Neural crest cell (in vitro differentiated cells): ENCODE data around the gene GPR52. TPM values are rescaled to one million over a fixed set of nuclear protein-coding genes. Genes with fewer than 3 reads are reported as not detected.

Source experiments
- DNase-seq: peaks from one replicate; pipeline ENCODE4 v3.0.0; 2021; ENCODE audit warnings: low read depth, mixed read lengths, low spot score
- H3K27ac Mint-ChIP-seq: one replicate; pipeline ENCODE4 v1.8.0; 2021; ENCODE audit warnings: mild to moderate bottlenecking, mixed read lengths; ENCODE audit not compliant: unreplicated experiment
- H3K27me3 Mint-ChIP-seq: 2 replicates; pipeline ENCODE4 v1.8.0; 2021; ENCODE audit warnings: low read depth, mild to moderate bottlenecking, mixed read lengths
- H3K36me3 Mint-ChIP-seq: 2 replicates; pipeline ENCODE4 v1.8.0; 2021; ENCODE audit warnings: low read depth, mild to moderate bottlenecking, mixed read lengths
- H3K4me1 Mint-ChIP-seq: 2 replicates; pipeline ENCODE4 v1.8.0; 2021; ENCODE audit warnings: mixed read lengths
- H3K4me3 Mint-ChIP-seq: one replicate; pipeline ENCODE4 v1.8.0; 2021; ENCODE audit warnings: mild to moderate bottlenecking, mixed read lengths
- H3K9me3 Mint-ChIP-seq: 2 replicates; pipeline ENCODE4 v1.8.0; 2021; ENCODE audit warnings: mixed read lengths
- CTCF ChIP-seq: fragments of 200-600 bp; sonication (generic); conservative IDR thresholded peaks from 2 replicates; pipeline ENCODE4 v1.5.0; 2021; ENCODE audit warnings: antibody characterized with exemption, mild to moderate bottlenecking
- total RNA-seq: library from RNA; stranded (reverse); gene quantifications from 2 replicates; pipeline ENCODE4 v1.2.1, GENCODE V29; 2021

Gene GPR52
- total RNA-seq, 1 donor from 2014 or later, result 0.75 TPM

GRCh38 chr1:174465855-174466254 is 18.1 kb downstream of the GPR52 start:
- H3K27ac Mint-ChIP-seq, result no peak overlapping the region
- H3K36me3 Mint-ChIP-seq, result no peaks in the 10 kb centered on the region
- DNase-seq, result no peak
- no peaks in the 10 kb centered on the region for H3K27me3 Mint-ChIP-seq
- H3K9me3 Mint-ChIP-seq, result no peaks in the 10 kb centered on the region
- no peaks in the 10 kb centered on the region for H3K4me1 Mint-ChIP-seq
- no peak overlapping the region for H3K4me3 Mint-ChIP-seq
- no peak for TF ChIP-seq CTCF

GRCh38 chr1:174466607-174467006 is 18.8 kb downstream of the GPR52 start:
- Mint-ChIP-seq H3K4me1 (no peaks in the 10 kb centered on the region), H3K9me3 (no peaks in the 10 kb centered on the region)

GRCh38 chr1:174469052-174469451 is 21.3 kb downstream of the GPR52 start:
- no peak for DNase-seq
- no peaks in the 10 kb centered on the region for H3K36me3 Mint-ChIP-seq
- no peaks in the 10 kb centered on the region for H3K4me1 Mint-ChIP-seq
- no peaks in the 10 kb centered on the region for H3K9me3 Mint-ChIP-seq
- no peak overlapping the region for H3K4me3 Mint-ChIP-seq
- no peak overlapping the region for H3K27ac Mint-ChIP-seq
- no peaks in the 10 kb centered on the region for H3K27me3 Mint-ChIP-seq
- TF ChIP-seq CTCF, result no peak

More at GRCh38 chr1:174466607-174467006, 18.8 kb downstream of the GPR52 start:
- Mint-ChIP-seq H3K27ac (no peak overlapping the region), H3K27me3 (no peaks in the 10 kb centered on the region), H3K4me3 (no peak overlapping the region), H3K36me3 (no peaks in the 10 kb centered on the region)
- no peak for DNase-seq
- no peak for TF ChIP-seq CTCF

- Mint-ChIP-seq H3K27me3 (no peaks in the 10 kb centered on the region), H3K4me1 (no peaks in the 10 kb centered on the region), H3K27ac (no peak overlapping the region), H3K9me3 (no peaks in the 10 kb centered on the region), H3K36me3 (no peaks in the 10 kb centered on the region), H3K4me3 (no peak overlapping the region)
- no peak for TF ChIP-seq CTCF
- DNase-seq, result no peak
Observed at GRCh38 chr1:174469687-174470086, 21.9 kb downstream of the GPR52 start.

- Mint-ChIP-seq H3K9me3 (peaks cover 3% of the 10 kb centered on the region), H3K27ac (no peak overlapping the region), H3K27me3 (no peaks in the 10 kb centered on the region), H3K4me1 (no peaks in the 10 kb centered on the region), H3K4me3 (no peak overlapping the region), H3K36me3 (no peaks in the 10 kb centered on the region)
- no peak for TF ChIP-seq CTCF
- no peak for DNase-seq
Observed at GRCh38 chr1:174479281-174479680, 31.5 kb downstream of the GPR52 start.

GRCh38 chr1:174480324-174480723 is 32.6 kb downstream of the GPR52 start:
- DNase-seq, result no peak
- no peak for TF ChIP-seq CTCF
- no peaks in the 10 kb centered on the region for H3K27me3 Mint-ChIP-seq
- H3K27ac Mint-ChIP-seq, result no peak overlapping the region
- peaks cover 4% of the 10 kb centered on the region for H3K9me3 Mint-ChIP-seq
- H3K4me3 Mint-ChIP-seq, result no peak overlapping the region
- no peaks in the 10 kb centered on the region for H3K4me1 Mint-ChIP-seq
- peaks cover under 1% of the 10 kb centered on the region for H3K36me3 Mint-ChIP-seq
